GM23338 (cell line): ENCODE data around the gene PAIP2. TPM values are rescaled to one million over a fixed set of nuclear protein-coding genes. Genes with fewer than 3 reads are reported as not detected.

Experiments
- CREB1 ChIP-seq: fragments of 250-450 bp; sonication (Bioruptor Pico); IDR thresholded peaks from 2 replicates; pipeline ENCODE4 v1.5.0; 2020; ENCODE audit warnings: low read depth, mild to moderate bottlenecking, moderate library complexity
- EZH2 ChIP-seq: fragments of 200-600 bp; sonication (generic); IDR thresholded peaks from one replicate; pipeline ENCODE4 v1.8.0; 2017; ENCODE audit warnings: antibody characterized with exemption, mild to moderate bottlenecking, low read depth; ENCODE audit not compliant: unreplicated experiment
- EZH2phosphoT487 ChIP-seq: fragments of 200-600 bp; sonication (generic); IDR thresholded peaks from one replicate; pipeline ENCODE4 v1.8.1; 2018; ENCODE audit warnings: antibody characterized with exemption; ENCODE audit not compliant: unreplicated experiment
- NANOG ChIP-seq: IDR thresholded peaks from 2 replicates; pipeline ENCODE4 v1.6.1; 2016; ENCODE audit warnings: antibody characterized with exemption, borderline replicate concordance
- STAT1 ChIP-seq: IDR thresholded peaks from one replicate; pipeline ENCODE4 v1.6.1; 2016; ENCODE audit warnings: antibody characterized with exemption; ENCODE audit not compliant: unreplicated experiment
- ZNF114 ChIP-seq: fragments of 250-450 bp; sonication (Bioruptor Pico); IDR thresholded peaks from 2 replicates; pipeline ENCODE4 v1.5.0; 2020; ENCODE audit warnings: mild to moderate bottlenecking, moderate library complexity
- polyA plus RNA-seq: library from polyadenylated mRNA; unstranded; fragments of >200 nt; fragmentation: Nextera tagmentation; extraction: Ambion mirVana; gene quantifications from 2 replicates; pipeline ENCODE4 v1.2.1, GENCODE V29; 2016
- total RNA-seq: library from RNA; depleted of rRNA; stranded (reverse); fragments of >200 nt; shearing (Covaris generic); gene quantifications from 2 replicates; pipeline ENCODE4 v1.2.3, GENCODE V29; 2014
- TF ChIP-seq, protein P1 (sequence below): fragments of 250-450 bp; sonication (Bioruptor Pico); IDR thresholded peaks from 2 replicates; pipeline ENCODE4 v1.5.0; 2020; ENCODE audit warnings: mild to moderate bottlenecking, moderate library complexity
- TF ChIP-seq, protein P2 (sequence below), 2 experiments: fragments of 200-600 bp in 1 of 2; sonication (generic) in 1 of 2; conservative IDR thresholded peaks; 2 replicates each; pipeline versions ENCODE4 v1.5.1 to v1.6.1; 2016 to 2017; ENCODE audit warnings: antibody characterized with exemption in 2 of 2, low read depth in 2 of 2, mild to moderate bottlenecking in 2 of 2, moderate library complexity in 1 of 2

PAIP2 gene
- total and polyA plus RNA-seq, 2 experiments from 2014 or later, result 132 to 277 TPM

DNA sequence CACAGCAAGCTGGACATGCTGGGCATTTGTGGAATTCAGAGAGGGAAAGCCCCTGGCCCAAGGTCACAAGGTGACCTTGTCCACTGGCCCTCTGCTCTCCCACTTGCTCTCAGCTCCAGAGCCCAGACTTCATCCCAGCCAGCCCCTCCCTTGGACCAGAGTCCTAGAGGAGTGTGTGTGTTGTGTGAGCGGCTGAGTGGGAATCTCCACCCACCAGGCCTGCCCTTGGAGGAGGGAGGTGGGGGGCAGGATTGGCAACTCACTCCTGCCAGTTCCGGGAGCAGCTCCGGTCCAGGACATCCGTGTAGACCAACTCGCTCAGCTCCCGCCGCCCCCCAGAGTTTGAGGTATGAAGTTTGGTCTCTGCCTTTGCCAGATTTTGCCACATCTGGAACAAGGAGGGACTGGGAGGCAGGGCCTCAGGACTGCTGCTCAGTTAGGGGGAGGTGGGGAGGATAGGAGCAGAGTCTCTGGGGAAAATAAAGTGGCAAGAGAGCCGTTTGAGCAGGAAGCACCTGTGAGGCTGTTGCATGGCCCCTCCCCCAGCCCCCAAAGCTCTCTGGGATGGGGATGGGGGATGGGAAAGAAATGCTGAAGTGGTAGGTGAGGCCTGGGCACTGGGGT is 46.7 kb downstream of the PAIP2 start (continued):
- TF ChIP-seq, protein P1, sequence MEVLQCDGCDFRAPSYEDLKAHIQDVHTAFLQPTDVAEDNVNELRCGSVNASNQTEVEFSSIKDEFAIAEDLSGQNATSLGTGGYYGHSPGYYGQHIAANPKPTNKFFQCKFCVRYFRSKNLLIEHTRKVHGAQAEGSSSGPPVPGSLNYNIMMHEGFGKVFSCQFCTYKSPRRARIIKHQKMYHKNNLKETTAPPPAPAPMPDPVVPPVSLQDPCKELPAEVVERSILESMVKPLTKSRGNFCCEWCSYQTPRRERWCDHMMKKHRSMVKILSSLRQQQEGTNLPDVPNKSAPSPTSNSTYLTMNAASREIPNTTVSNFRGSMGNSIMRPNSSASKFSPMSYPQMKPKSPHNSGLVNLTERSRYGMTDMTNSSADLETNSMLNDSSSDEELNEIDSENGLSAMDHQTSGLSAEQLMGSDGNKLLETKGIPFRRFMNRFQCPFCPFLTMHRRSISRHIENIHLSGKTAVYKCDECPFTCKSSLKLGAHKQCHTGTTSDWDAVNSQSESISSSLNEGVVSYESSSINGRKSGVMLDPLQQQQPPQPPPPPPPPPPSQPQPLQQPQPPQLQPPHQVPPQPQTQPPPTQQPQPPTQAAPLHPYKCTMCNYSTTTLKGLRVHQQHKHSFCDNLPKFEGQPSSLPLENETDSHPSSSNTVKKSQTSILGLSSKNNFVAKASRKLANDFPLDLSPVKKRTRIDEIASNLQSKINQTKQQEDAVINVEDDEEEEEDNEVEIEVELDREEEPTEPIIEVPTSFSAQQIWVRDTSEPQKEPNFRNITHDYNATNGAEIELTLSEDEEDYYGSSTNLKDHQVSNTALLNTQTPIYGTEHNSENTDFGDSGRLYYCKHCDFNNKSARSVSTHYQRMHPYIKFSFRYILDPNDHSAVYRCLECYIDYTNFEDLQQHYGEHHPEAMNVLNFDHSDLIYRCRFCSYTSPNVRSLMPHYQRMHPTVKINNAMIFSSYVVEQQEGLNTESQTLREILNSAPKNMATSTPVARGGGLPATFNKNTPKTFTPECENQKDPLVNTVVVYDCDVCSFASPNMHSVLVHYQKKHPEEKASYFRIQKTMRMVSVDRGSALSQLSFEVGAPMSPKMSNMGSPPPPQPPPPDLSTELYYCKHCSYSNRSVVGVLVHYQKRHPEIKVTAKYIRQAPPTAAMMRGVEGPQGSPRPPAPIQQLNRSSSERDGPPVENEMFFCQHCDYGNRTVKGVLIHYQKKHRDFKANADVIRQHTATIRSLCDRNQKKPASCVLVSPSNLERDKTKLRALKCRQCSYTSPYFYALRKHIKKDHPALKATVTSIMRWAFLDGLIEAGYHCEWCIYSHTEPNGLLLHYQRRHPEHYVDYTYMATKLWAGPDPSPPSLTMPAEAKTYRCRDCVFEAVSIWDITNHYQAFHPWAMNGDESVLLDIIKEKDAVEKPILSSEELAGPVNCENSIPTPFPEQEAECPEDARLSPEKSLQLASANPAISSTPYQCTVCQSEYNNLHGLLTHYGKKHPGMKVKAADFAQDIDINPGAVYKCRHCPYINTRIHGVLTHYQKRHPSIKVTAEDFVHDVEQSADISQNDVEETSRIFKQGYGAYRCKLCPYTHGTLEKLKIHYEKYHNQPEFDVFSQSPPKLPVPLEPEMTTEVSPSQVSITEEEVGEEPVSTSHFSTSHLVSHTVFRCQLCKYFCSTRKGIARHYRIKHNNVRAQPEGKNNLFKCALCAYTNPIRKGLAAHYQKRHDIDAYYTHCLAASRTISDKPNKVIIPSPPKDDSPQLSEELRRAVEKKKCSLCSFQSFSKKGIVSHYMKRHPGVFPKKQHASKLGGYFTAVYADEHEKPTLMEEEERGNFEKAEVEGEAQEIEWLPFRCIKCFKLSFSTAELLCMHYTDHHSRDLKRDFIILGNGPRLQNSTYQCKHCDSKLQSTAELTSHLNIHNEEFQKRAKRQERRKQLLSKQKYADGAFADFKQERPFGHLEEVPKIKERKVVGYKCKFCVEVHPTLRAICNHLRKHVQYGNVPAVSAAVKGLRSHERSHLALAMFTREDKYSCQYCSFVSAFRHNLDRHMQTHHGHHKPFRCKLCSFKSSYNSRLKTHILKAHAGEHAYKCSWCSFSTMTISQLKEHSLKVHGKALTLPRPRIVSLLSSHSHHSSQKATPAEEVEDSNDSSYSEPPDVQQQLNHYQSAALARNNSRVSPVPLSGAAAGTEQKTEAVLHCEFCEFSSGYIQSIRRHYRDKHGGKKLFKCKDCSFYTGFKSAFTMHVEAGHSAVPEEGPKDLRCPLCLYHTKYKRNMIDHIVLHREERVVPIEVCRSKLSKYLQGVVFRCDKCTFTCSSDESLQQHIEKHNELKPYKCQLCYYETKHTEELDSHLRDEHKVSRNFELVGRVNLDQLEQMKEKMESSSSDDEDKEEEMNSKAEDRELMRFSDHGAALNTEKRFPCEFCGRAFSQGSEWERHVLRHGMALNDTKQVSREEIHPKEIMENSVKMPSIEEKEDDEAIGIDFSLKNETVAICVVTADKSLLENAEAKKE (CRISPR knock-in tag), result no peak
- TF ChIP-seq EZH2phosphoT487, result no peak
- TF ChIP-seq NANOG, result no peak
- TF ChIP-seq STAT1, result no peak
- TF ChIP-seq EZH2, result no peak
- TF ChIP-seq ZNF114, result no peak
- TF ChIP-seq, protein P2, sequence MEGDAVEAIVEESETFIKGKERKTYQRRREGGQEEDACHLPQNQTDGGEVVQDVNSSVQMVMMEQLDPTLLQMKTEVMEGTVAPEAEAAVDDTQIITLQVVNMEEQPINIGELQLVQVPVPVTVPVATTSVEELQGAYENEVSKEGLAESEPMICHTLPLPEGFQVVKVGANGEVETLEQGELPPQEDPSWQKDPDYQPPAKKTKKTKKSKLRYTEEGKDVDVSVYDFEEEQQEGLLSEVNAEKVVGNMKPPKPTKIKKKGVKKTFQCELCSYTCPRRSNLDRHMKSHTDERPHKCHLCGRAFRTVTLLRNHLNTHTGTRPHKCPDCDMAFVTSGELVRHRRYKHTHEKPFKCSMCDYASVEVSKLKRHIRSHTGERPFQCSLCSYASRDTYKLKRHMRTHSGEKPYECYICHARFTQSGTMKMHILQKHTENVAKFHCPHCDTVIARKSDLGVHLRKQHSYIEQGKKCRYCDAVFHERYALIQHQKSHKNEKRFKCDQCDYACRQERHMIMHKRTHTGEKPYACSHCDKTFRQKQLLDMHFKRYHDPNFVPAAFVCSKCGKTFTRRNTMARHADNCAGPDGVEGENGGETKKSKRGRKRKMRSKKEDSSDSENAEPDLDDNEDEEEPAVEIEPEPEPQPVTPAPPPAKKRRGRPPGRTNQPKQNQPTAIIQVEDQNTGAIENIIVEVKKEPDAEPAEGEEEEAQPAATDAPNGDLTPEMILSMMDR (conservative IDR thresholded peaks at IDR 0.05; ENCODE audit: low read depth in 2 of 2), result no peak
- no peak for TF ChIP-seq CREB1 (CRISPR knock-in tag)
